HCT116 (cell line): ENCODE measurements around the gene FFAR4.
"Not testable (repeated sequence)": the region's sequence is repeated elsewhere in the genome, so short reads cannot be mapped to it uniquely, and the experiment has no call there.

Source experiments
- CBX3 ChIP-seq: IDR thresholded peaks from 2 replicates; pipeline ENCODE4 v1.6.1; 2012; ENCODE audit warnings: low read depth
- CEBPB ChIP-seq: IDR thresholded peaks from 2 replicates; pipeline ENCODE4 v1.6.1; 2012; ENCODE audit warnings: low read depth
- EZH2 ChIP-seq: fragments of 200-600 bp; sonication (generic); IDR thresholded peaks from 2 replicates; pipeline ENCODE4 v1.6.1; 2017; ENCODE audit warnings: antibody characterized with exemption, mixed run types
- EZH2phosphoT487 ChIP-seq: fragments of 200-600 bp; IDR thresholded peaks from 2 replicates; pipeline ENCODE4 v1.6.1; 2018; ENCODE audit warnings: antibody characterized with exemption, borderline replicate concordance
- JUND ChIP-seq: IDR thresholded peaks from 2 replicates; pipeline ENCODE4 v1.6.1; 2012
- POLR2A ChIP-seq: IDR thresholded peaks from 2 replicates; pipeline ENCODE4 v1.7.0; 2011; ENCODE audit warnings: borderline replicate concordance; ENCODE audit not compliant: insufficient read depth, insufficient read length; ENCODE audit errors: extremely low read depth
- POLR2AphosphoS5 ChIP-seq: IDR thresholded peaks from 2 replicates; pipeline ENCODE4 v1.6.1; 2011; ENCODE audit warnings: mild to moderate bottlenecking, low read depth, low read length, moderate library complexity
- RAD21 ChIP-seq: IDR thresholded peaks from 2 replicates; pipeline ENCODE4 v1.6.1; 2012; ENCODE audit warnings: low read depth, mild to moderate bottlenecking
- SIN3A ChIP-seq: IDR thresholded peaks from 2 replicates; pipeline ENCODE4 v1.6.1; 2012; ENCODE audit warnings: low read depth
- YY1 ChIP-seq: IDR thresholded peaks from 2 replicates; pipeline ENCODE4 v1.6.1; 2011; ENCODE audit warnings: low read length, low read depth, moderate library complexity, mild to moderate bottlenecking; ENCODE audit not compliant: insufficient replicate concordance; ENCODE audit errors: extremely low read depth
- TF ChIP-seq, protein P1 (sequence below): IDR thresholded peaks from 2 replicates; pipeline ENCODE4 v1.6.1; 2012
- TF ChIP-seq, protein P2 (sequence below), 3 experiments: fragments of 200-600 bp in 1 of 3; sonication (generic) in 1 of 3; IDR thresholded peaks in 2 of 3; conservative IDR thresholded peaks in 1 of 3; 2 replicates each; pipeline ENCODE4 v1.5.1; 2012 to 2017; ENCODE audit warnings: low read depth in 2 of 3, low read length in 2 of 3, antibody characterized with exemption in 1 of 3, borderline replicate concordance in 1 of 3, control low read depth in 1 of 3, mild to moderate bottlenecking in 1 of 3, mixed read lengths in 1 of 3, mixed run types in 1 of 3, moderate library complexity in 1 of 3; ENCODE audit not compliant: insufficient read depth in 1 of 3
- TF ChIP-seq, protein P3 (sequence below): IDR thresholded peaks from 2 replicates; pipeline ENCODE4 v1.6.1; 2012

DNA sequence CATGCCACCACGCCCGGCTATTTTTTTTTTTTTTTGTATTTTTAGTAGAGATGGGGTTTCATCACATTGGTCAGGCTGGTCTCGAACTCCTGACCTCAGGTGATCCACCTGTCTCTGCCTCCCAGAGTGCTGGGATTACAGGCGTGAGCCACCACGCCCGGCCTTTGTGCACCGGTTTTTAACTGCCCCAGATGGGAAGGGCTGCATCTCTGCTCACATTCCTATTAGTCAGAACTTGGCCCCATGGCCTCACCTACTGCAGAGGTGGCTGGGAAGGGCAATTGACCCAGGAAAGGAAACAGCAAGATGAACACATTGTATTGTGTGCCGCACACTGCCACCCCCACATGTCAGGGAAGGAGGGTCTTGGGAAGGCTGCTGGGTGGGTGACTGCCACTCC lies 19.5 kb upstream of the FFAR4 start:
- TF ChIP-seq, protein P1, sequence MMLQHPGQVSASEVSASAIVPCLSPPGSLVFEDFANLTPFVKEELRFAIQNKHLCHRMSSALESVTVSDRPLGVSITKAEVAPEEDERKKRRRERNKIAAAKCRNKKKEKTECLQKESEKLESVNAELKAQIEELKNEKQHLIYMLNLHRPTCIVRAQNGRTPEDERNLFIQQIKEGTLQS, result not testable (repeated sequence)
- not testable (repeated sequence) for TF ChIP-seq POLR2A, CEBPB, EZH2, EZH2phosphoT487, SIN3A, RAD21, POLR2AphosphoS5, YY1, JUND, CBX3
- TF ChIP-seq, protein P2, sequence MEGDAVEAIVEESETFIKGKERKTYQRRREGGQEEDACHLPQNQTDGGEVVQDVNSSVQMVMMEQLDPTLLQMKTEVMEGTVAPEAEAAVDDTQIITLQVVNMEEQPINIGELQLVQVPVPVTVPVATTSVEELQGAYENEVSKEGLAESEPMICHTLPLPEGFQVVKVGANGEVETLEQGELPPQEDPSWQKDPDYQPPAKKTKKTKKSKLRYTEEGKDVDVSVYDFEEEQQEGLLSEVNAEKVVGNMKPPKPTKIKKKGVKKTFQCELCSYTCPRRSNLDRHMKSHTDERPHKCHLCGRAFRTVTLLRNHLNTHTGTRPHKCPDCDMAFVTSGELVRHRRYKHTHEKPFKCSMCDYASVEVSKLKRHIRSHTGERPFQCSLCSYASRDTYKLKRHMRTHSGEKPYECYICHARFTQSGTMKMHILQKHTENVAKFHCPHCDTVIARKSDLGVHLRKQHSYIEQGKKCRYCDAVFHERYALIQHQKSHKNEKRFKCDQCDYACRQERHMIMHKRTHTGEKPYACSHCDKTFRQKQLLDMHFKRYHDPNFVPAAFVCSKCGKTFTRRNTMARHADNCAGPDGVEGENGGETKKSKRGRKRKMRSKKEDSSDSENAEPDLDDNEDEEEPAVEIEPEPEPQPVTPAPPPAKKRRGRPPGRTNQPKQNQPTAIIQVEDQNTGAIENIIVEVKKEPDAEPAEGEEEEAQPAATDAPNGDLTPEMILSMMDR (IDR thresholded peaks at IDR 0.05 in 2 of 3, conservative IDR thresholded peaks at IDR 0.05 in 1 of 3; ENCODE audit: borderline replicate concordance in 1 of 3, insufficient read depth in 1 of 3, low read depth in 2 of 3, low read length in 2 of 3), result not testable (repeated sequence)
- TF ChIP-seq, protein P3, sequence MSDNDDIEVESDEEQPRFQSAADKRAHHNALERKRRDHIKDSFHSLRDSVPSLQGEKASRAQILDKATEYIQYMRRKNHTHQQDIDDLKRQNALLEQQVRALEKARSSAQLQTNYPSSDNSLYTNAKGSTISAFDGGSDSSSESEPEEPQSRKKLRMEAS, result not testable (repeated sequence)
